GM12864 (cell line): Measurements from ENCODE around the gene KCNG2.

Source experiments
- DNase-seq: peaks from one replicate; pipeline ENCODE4 v3.0.0-alpha.2; 2011; ENCODE audit warnings: low read depth
- H3K4me3 ChIP-seq: 2 replicates; pipeline ENCODE4 v1.5.1; 2011; ENCODE audit warnings: mild to moderate bottlenecking, low read depth, low read length, control low read depth
- TF ChIP-seq, protein P1 (sequence below): IDR thresholded peaks from 2 replicates; pipeline ENCODE4 v1.5.1; 2011; ENCODE audit warnings: low read depth, mild to moderate bottlenecking, moderate library complexity, low read length, control low read depth, inconsistent platforms; ENCODE audit errors: missing control alignments

Gene KCNG2

DNA sequence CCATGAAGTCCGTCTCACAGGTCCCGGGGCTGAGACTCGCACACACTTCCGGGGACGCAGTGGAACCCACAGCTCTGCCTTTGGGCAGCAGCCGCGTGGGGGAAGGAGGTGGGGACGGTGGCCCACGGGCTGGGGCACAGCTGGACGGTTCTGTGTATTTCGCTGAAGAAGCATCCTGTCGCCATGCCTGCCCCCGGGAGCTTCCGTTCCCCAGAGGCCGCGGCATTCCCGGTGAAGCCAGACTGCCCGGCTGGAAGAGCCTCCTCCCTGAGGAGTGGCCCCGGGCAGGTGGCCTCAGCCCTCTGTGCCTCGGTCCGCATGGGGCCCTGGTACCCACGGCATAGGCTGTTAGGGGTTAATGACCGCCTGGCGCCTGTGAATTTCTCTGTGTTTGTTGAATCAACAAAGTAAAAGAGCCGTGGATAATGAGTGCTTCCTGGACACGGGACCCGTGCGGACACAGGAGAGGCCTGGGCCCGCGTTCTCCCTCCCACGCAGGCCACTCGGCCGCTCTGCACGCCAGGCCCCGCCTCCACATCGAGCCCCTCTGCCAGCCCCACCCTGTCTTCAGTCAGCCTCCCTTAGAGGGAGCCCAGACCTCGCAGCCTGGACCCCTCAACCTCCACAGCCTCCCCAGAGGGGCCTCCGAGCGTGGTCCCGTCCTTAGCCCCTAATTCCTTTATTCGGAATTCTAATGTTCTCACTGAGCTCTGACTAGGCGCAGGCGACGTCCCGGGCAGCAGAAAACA lies 51.0 kb downstream of the KCNG2 start:
- H3K4me3 ChIP-seq: no peak overlapping the region
- TF ChIP-seq, protein P1, sequence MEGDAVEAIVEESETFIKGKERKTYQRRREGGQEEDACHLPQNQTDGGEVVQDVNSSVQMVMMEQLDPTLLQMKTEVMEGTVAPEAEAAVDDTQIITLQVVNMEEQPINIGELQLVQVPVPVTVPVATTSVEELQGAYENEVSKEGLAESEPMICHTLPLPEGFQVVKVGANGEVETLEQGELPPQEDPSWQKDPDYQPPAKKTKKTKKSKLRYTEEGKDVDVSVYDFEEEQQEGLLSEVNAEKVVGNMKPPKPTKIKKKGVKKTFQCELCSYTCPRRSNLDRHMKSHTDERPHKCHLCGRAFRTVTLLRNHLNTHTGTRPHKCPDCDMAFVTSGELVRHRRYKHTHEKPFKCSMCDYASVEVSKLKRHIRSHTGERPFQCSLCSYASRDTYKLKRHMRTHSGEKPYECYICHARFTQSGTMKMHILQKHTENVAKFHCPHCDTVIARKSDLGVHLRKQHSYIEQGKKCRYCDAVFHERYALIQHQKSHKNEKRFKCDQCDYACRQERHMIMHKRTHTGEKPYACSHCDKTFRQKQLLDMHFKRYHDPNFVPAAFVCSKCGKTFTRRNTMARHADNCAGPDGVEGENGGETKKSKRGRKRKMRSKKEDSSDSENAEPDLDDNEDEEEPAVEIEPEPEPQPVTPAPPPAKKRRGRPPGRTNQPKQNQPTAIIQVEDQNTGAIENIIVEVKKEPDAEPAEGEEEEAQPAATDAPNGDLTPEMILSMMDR: no peak

DNA sequence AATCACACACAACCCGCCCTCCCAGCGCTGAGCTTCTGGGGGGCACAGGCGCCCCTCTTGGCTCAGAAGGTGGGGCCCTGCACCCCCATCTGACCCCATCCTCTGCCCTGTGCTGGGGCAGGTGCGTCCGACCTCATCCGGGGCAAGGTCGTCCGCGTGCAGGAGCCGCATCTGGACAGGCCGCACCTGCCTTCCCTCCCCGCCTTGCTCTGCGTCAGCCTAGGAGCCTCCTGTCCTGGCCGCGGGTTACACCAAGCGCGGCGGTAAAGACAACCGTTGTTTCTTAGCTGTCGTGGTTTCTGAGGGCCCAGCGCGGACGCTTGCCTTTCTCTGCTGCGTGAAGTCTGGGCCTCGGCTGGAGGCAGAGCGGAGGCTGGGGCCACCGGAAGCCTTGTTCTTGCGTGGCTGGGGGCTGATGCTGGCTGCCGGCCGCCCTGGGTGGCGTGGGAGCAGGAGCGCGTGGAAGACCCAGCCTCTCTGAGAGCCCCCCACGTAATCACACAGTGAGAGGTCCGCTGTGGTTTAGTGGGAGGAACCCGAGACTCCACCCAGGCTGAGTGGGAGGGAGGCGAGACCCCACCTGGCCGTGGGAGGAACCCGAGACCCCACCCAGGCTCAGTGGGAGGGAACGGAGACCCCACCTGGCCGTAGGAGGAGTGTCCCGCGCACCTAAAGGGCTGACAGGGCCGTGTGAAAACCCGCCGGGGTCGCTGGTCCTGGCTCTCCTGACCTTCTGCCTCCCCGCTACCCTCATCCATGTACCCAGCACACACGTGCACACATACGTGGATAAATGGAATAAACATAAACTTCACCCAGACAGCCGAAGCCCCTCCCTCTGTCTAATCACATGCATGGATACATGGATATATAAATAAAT lies 51.8 kb downstream of the KCNG2 start:
- TF ChIP-seq, protein P1: no peak
- H3K4me3 ChIP-seq: no peak overlapping the region
- DNase-seq: no peak

More for the DNA sequence above, 51.0 kb downstream of the KCNG2 start:
- DNase-seq: no peak

DNA sequence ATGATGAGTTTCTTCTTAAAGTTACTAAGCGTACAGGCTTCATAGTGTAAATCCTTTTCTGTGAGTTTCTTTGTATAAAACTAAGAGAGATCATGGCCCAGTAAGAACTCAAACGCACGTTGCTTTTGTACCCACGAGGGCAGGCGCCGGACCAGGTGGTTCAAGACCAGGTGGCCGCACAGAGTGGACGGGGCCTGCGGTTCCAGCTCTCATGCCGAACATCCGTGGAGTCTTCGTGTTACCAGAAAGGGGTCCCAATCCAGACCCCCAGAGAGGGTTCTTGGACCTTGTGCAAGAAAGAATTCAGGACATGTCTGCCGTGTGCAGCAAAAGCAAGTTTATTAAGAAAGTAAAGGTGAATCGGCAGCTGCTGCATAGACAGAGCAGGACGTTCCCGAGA lies 53.0 kb downstream of the KCNG2 start:
- TF ChIP-seq, protein P1: no peak
- no peak for DNase-seq
- no peak overlapping the region for H3K4me3 ChIP-seq

DNA sequence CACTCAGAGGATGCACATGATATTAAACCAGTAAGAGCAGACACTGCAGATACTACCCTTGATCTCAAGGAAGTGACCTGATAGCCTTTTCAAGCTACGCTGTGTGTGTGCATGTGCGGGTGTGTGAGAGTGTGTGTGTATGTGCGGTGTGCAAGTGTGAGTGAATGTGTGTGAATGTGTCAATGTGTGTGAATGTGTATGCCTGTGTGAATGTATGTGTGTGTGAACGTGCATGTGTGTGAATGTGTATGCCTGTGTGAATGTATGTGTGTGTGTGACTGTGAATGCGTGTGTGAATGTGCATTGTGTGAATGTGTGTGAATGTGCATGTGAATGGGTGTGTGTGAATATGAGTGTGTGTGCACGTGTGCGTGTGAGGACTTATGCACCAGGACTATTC lies 53.8 kb downstream of the KCNG2 start:
- DNase-seq: no peak
- TF ChIP-seq, protein P1: no peak

DNA sequence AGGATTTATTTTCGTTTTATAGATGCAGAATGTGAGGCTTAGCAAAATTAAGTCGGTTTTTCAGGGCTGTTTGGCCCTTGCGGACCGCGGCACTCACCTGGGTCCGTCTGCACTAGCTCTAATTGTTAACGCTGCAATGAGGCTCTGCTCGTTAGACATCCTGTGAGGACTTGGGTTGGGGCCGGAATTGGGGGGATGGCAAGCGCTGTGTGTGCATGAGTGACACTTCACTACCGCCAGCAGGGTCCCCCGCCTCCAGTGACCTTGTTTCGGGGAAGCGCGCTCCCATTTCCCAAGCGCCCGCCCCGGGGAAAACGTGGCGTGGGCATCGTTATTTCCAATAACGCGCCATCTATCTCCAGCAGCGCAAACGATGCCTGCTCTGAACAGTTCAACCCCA lies 54.2 kb downstream of the KCNG2 start:
- TF ChIP-seq, protein P1: no peak
- DNase-seq: no peak
- no peak overlapping the region for H3K4me3 ChIP-seq

More for the DNA sequence above, 53.8 kb downstream of the KCNG2 start:
- H3K4me3 ChIP-seq: no peak overlapping the region

DNA sequence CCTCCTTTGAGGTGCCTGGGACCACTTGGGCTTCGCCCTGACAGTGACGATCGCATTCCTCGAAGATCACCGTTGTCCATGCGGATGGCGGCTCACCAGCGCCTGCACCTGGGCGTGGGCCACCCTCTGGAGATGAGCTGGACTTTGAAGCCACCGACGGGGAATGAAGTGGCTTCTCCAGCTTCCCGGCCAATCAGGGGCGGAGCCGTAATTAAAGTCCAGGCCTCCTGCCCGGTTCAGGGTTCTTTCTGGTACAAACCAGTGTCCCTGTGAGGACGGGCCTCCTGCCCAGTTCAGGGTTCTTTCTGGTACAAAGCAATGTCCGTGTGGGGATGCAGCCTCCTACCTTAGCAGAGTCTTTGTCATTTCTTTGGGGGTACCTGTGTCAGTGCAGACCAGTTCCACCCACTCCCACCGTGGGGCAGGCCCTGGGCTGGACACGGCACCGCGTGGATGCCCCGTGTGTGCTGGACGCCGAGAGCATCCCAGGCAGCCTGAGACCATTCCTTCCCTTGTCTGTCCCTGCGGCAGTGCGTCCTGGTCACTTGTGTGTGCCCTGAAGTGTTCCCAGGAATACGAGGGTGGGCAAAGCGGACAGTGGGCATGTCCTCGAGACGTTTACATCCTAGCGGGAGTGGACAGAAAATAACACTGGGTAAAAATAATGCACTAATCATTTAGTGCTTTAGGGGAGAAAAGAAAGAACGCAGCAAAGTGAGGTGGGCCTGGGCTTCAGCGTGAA lies 55.0 kb downstream of the KCNG2 start:
- no peak for DNase-seq
- no peak overlapping the region for H3K4me3 ChIP-seq
- TF ChIP-seq, protein P1: no peak
